IMR-90 (cell line): ENCODE results near the gene RAB3GAP2. TPM values are rescaled to one million over a fixed set of nuclear protein-coding genes. Genes with fewer than 3 reads are reported as not detected.

Source experiments
- ATAC-seq: fragments of 200-7000 bp; cut with Tn5 transposase; 2 replicates; pipeline ENCODE4 v1.9.1; 2020; ENCODE audit warnings: low read depth, mild to moderate bottlenecking, moderate library complexity
- BruUV-seq: library from RNA; stranded (reverse); fragments of 400-500 nt; replicated peaks from 2 replicates; lab custom pipeline; 2021; lab: Mats Ljungman, UMichigan
- CTCF ChIA-PET: fragments of 300-600 bp; formaldehyde crosslinking; extraction: SDS; loops from one replicate; lab custom pipeline; 2021; ENCODE audit warnings: antibody characterized with exemption; lab: Yijun Ruan, JAX
- POLR2A ChIA-PET: fragments of 300-600 bp; sonication (Branson Sonifier 250); formaldehyde crosslinking; loops from one replicate; lab custom pipeline; 2022; ENCODE audit warnings: antibody characterized with exemption; ENCODE audit not compliant: unreplicated experiment; lab: Charles Lee
- DNase-seq: peaks from one replicate; pipeline ENCODE4 v3.0.0; 2013
- H2AFZ ChIP-seq: replicated peaks from 2 replicates; pipeline ENCODE3; 2013; ENCODE audit warnings: low read length, mild to moderate bottlenecking; ENCODE audit not compliant: poor library complexity
- H2AK5ac ChIP-seq: 2 replicates; pipeline ENCODE4 v1.6.1; 2013; ENCODE audit warnings: low read depth, low read length, inconsistent platforms
- H2AK9ac ChIP-seq: replicated peaks from 2 replicates; pipeline ENCODE3; 2013; ENCODE audit warnings: mild to moderate bottlenecking, low read depth, low read length, moderate library complexity; ENCODE audit not compliant: poor library complexity
- H2BK120ac ChIP-seq: 2 replicates; pipeline ENCODE4 v1.6.1; 2013; ENCODE audit warnings: low read depth, low read length, inconsistent platforms
- H2BK15ac ChIP-seq: 3 replicates; pipeline ENCODE4 v1.6.1; 2013; ENCODE audit warnings: low read depth, low read length, inconsistent platforms
- H2BK20ac ChIP-seq: 2 replicates; pipeline ENCODE4 v1.6.1; 2013; ENCODE audit warnings: low read depth, mild to moderate bottlenecking, inconsistent platforms, low read length, moderate library complexity
- H2BK5ac ChIP-seq: 2 replicates; pipeline ENCODE4 v1.6.1; 2013; ENCODE audit warnings: mild to moderate bottlenecking, low read depth, low read length, inconsistent platforms; ENCODE audit not compliant: poor library complexity, severe bottlenecking
- H3K14ac ChIP-seq: replicated peaks from 2 replicates; pipeline ENCODE4 v1.6.1; 2013; ENCODE audit warnings: low read depth, low read length, inconsistent platforms
- H3K18ac ChIP-seq: 2 replicates; pipeline ENCODE4 v1.6.1; 2013; ENCODE audit warnings: low read depth, low read length, control low read depth
- H3K23ac ChIP-seq: 2 replicates; pipeline ENCODE4 v1.6.1; 2013; ENCODE audit warnings: low read depth, low read length, inconsistent platforms
- H3K27ac ChIP-seq: 2 replicates; pipeline ENCODE4 v1.5.1; 2013; ENCODE audit warnings: mild to moderate bottlenecking, control low read depth, low read length; ENCODE audit not compliant: insufficient read depth
- H3K27me3 ChIP-seq: 2 replicates; pipeline ENCODE4 v1.6.1; 2013; ENCODE audit warnings: low read length; ENCODE audit not compliant: control insufficient read depth, insufficient read depth
- H3K36me3 ChIP-seq: 2 replicates; pipeline ENCODE4 v1.6.1; 2013; ENCODE audit warnings: low read length, mixed read lengths; ENCODE audit not compliant: control insufficient read depth, insufficient read depth
- H3K4ac ChIP-seq: 2 replicates; pipeline ENCODE4 v1.6.1; 2013; ENCODE audit warnings: low read depth, low read length, inconsistent platforms
- H3K4me1 ChIP-seq: 2 replicates; pipeline ENCODE4 v1.6.1; 2013; ENCODE audit warnings: low read length, mixed read lengths; ENCODE audit not compliant: control insufficient read depth, insufficient read depth
- H3K4me2 ChIP-seq: 2 replicates; pipeline ENCODE4 v1.6.1; 2013; ENCODE audit warnings: low read depth, mild to moderate bottlenecking, control low read depth, low read length, moderate library complexity
- H3K4me3 ChIP-seq: 2 replicates; pipeline ENCODE4 v1.5.1; 2013; ENCODE audit warnings: low read depth, mild to moderate bottlenecking, control low read depth, low read length, moderate library complexity; ENCODE audit not compliant: insufficient read depth
- H3K56ac ChIP-seq: 2 replicates; pipeline ENCODE4 v1.6.1; 2013; ENCODE audit warnings: low read length, inconsistent platforms; ENCODE audit not compliant: insufficient read depth; ENCODE audit errors: extremely low read depth
- H3K79me1 ChIP-seq, 2 experiments: 2 replicates each; pipeline ENCODE4 v1.6.1; 2013; ENCODE audit warnings: low read length in 2 of 2, inconsistent platforms in 1 of 2, low read depth in 1 of 2
- H3K9ac ChIP-seq: 2 replicates; pipeline ENCODE4 v1.6.1; 2013; ENCODE audit warnings: low read depth, low read length, control low read depth
- H3K9me1 ChIP-seq: 2 replicates; pipeline ENCODE4 v1.6.1; 2013; ENCODE audit warnings: low read length, inconsistent platforms; ENCODE audit not compliant: insufficient read depth
- H3K9me3 ChIP-seq: 2 replicates; pipeline ENCODE4 v1.6.1; 2013; ENCODE audit warnings: low read length; ENCODE audit not compliant: control insufficient read depth, insufficient read depth
- H4K20me1 ChIP-seq: 2 replicates; pipeline ENCODE4 v1.6.1; 2013; ENCODE audit warnings: low read length, inconsistent platforms; ENCODE audit not compliant: insufficient read depth
- H4K5ac ChIP-seq: 2 replicates; pipeline ENCODE4 v1.6.1; 2013; ENCODE audit warnings: mild to moderate bottlenecking, low read depth, low read length, control low read depth
- H4K8ac ChIP-seq, 2 experiments: 2 replicates each; pipeline ENCODE4 v1.6.1; 2013; ENCODE audit warnings: low read depth in 2 of 2, low read length in 2 of 2, control low read depth in 1 of 2, inconsistent platforms in 1 of 2
- H4K91ac ChIP-seq: 2 replicates; pipeline ENCODE4 v1.6.1; 2013; ENCODE audit warnings: low read depth, low read length, inconsistent platforms; ENCODE audit not compliant: insufficient read depth
- BHLHE40 ChIP-seq: fragments of 150-350 bp; IDR thresholded peaks from 2 replicates; pipeline ENCODE4 v1.6.1; 2016; ENCODE audit warnings: mild to moderate bottlenecking, low read depth, low read length
- CEBPB ChIP-seq: IDR thresholded peaks from 2 replicates; pipeline ENCODE4 v1.6.1; 2012; ENCODE audit warnings: low read depth, low read length, improper control_type of control experiment
- CHD1 ChIP-seq: IDR thresholded peaks from 2 replicates; pipeline ENCODE4 v1.6.1; 2012; ENCODE audit warnings: low read depth, low read length, improper control_type of control experiment
- ELK1 ChIP-seq: fragments of 150-350 bp; IDR thresholded peaks from 2 replicates; pipeline ENCODE4 v1.6.1; 2016; ENCODE audit warnings: low read depth, mild to moderate bottlenecking, low read length, moderate library complexity, borderline replicate concordance
- MAZ ChIP-seq: IDR thresholded peaks from 2 replicates; pipeline ENCODE4 v1.6.1; 2012; ENCODE audit warnings: low read depth, mild to moderate bottlenecking, low read length, improper control_type of control experiment, moderate library complexity, borderline replicate concordance
- MXI1 ChIP-seq: IDR thresholded peaks from 2 replicates; pipeline ENCODE4 v1.6.1; 2012; ENCODE audit warnings: low read depth, mild to moderate bottlenecking, low read length, moderate library complexity, borderline replicate concordance
- RAD21 ChIP-seq: IDR thresholded peaks from 2 replicates; pipeline ENCODE4 v1.6.1; 2012; ENCODE audit warnings: low read length, improper control_type of control experiment
- RCOR1 ChIP-seq: IDR thresholded peaks from 2 replicates; pipeline ENCODE4 v1.6.1; 2012; ENCODE audit warnings: mild to moderate bottlenecking, low read length, improper control_type of control experiment; ENCODE audit not compliant: insufficient replicate concordance
- RFX5 ChIP-seq: IDR thresholded peaks from 2 replicates; pipeline ENCODE4 v1.8.0; 2012; ENCODE audit warnings: low read depth, mild to moderate bottlenecking, low read length, moderate library complexity
- SMC3 ChIP-seq: fragments of 150-350 bp; IDR thresholded peaks from 2 replicates; pipeline ENCODE4 v1.6.1; 2016; ENCODE audit warnings: low read depth, mild to moderate bottlenecking, antibody characterized with exemption, low read length, moderate library complexity
- WGBS, 2 experiments: methylation state at CpG; one replicate each; pipeline versions ENCODE4 v1.1.5 to v1.1.7; 2013; ENCODE audit warnings: missing lambda C conversion rate in 2 of 2; ENCODE audit not compliant: insufficient read length in 1 of 2; ENCODE audit errors: extremely low coverage in 2 of 2; 5-methylcytosine and 5-hydroxymethylcytosine counted together
- dilution Hi-C: fragments of 300-500 bp; cut with HindIII; formaldehyde crosslinking; loops from one replicate; pipeline ENCODE4 v1.14.3; 2018; ENCODE audit warnings: low sequenced_read_pairs; ENCODE audit not compliant: unreplicated experiment
- in situ Hi-C: fragments of 300-500 bp; cut with MboI; formaldehyde crosslinking; loops from 3 replicates; pipeline ENCODE4 v1.14.3; 2019; ENCODE audit warnings: low sequenced_read_pairs, inconsistent platforms, mixed read lengths
- intact Hi-C: fragments of 100-400 bp; cut with micrococcal nuclease; formaldehyde crosslinking; loops from 2 replicates; pipeline ENCODE4 v1.10.0; 2022
- polyA plus RNA-seq, 3 experiments: library from polyadenylated mRNA; depleted of rRNA; stranded (reverse); fragments of >200 nt; gene quantifications; 2 replicates each; pipeline ENCODE4 v1.2.3, GENCODE V29; 2012; ENCODE audit warnings: low replicate concordance in 1 of 3
- total RNA-seq: library from RNA; depleted of rRNA; stranded (reverse); fragments of >200 nt; gene quantifications from 2 replicates; pipeline ENCODE4 v1.2.3, GENCODE V29; 2012

RAB3GAP2 gene
- total and polyA plus RNA-seq, 2 of the 4 experiments (the other 2 are of a cell fraction) = 12.3 to 37.8 TPM

DNA sequence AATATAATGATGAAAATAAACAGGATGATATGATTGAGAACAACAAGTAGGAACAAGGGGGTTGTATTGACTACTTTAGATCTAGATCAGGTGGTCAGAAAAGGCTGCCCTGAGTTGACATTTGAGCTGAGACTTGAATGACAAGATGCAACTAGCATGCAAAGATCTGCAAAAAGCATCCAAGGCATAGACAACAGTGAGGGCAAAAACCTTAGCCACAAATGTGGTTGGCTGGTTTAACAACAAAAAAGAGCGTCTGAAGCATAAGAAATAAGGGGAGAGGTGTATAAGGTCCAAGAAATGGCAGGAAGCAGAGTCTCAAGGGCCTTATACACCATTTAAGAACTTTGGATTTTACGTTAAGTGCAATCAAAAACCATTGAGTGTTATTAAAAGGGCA, 3.2 kb downstream of the RAB3GAP2 start:
- no peak overlapping the region for H2BK120ac ChIP-seq
- no TSS peak for BruUV-seq
- H3K9me1 ChIP-seq = peaks cover 3% of the 10 kb centered on the region; the same call in 1 of the 2 replicates
- dilution Hi-C loops (no loop called here), intact Hi-C loops (no loop called here), in situ Hi-C loops (no loop called here)
- ChIA-PET POLR2A (no interaction called here), CTCF (no interaction called here)
- no peak overlapping the region for H3K18ac ChIP-seq
- H2AFZ ChIP-seq = no peak overlapping the region
- no CpG with 5 or more reads among the region's 2 CpGs for WGBS, 2 experiments
- TF ChIP-seq ELK1 = no peak
- TF ChIP-seq SMC3 = no peak
- TF ChIP-seq BHLHE40 = no peak
- TF ChIP-seq RCOR1 = no peak
- TF ChIP-seq CHD1 = no peak
- TF ChIP-seq CEBPB = no peak
- TF ChIP-seq MAZ = no peak
- TF ChIP-seq MXI1 = no peak
- TF ChIP-seq RAD21 = no peak
- no peak for TF ChIP-seq RFX5
- no peak overlapping the region for H4K8ac ChIP-seq
- no peak overlapping the region for H3K4me2 ChIP-seq
- no peak overlapping the region for H3K14ac ChIP-seq
- H3K27me3 ChIP-seq = no peaks in the 10 kb centered on the region
- H3K27ac ChIP-seq = no peak overlapping the region
- peaks cover 15 to 64% of the 10 kb centered on the region in 2 experiments for H3K79me1 ChIP-seq
- H3K9me3 ChIP-seq = no peaks in the 10 kb centered on the region
- peaks cover 6% of the 10 kb centered on the region; the same call in 1 of the 2 replicates for H3K4me1 ChIP-seq
- H3K36me3 ChIP-seq = peaks cover 12% of the 10 kb centered on the region
- H2BK5ac ChIP-seq = no peak overlapping the region
- no peak overlapping the region for H4K5ac ChIP-seq
- H3K23ac ChIP-seq = no peak overlapping the region
- H2BK15ac ChIP-seq = no peak overlapping the region
- no peak overlapping the region for H2AK9ac ChIP-seq
- no peak for DNase-seq
- no peak overlapping the region for H3K4me3 ChIP-seq
- no peak overlapping the region for H4K91ac ChIP-seq
- H4K20me1 ChIP-seq = peaks cover 18% of the 10 kb centered on the region
- no peak for ATAC-seq
- H3K56ac ChIP-seq = no peak overlapping the region
- H3K9ac ChIP-seq = no peak overlapping the region
- no peak overlapping the region for H2AK5ac ChIP-seq
- H2BK20ac ChIP-seq = no peak overlapping the region
- H3K4ac ChIP-seq = no peak overlapping the region
